Glutamatergic neuron (in vitro differentiated cells): ENCODE results near the gene CLEC4G. TPM values are rescaled to one million over a fixed set of nuclear protein-coding genes. Genes with fewer than 3 reads are reported as not detected.

Experiments
- DNase-seq: peaks from one replicate; pipeline ENCODE4 v3.0.0; 2022
- H3K27ac Mint-ChIP-seq: one replicate; pipeline ENCODE4 v1.8.0; 2020; ENCODE audit warnings: mild to moderate bottlenecking, mixed read lengths, inconsistent platforms; ENCODE audit not compliant: unreplicated experiment
- H3K27me3 Mint-ChIP-seq: one replicate; pipeline ENCODE4 v1.8.0; 2020; ENCODE audit warnings: mild to moderate bottlenecking, moderate library complexity, mixed read lengths, inconsistent platforms; ENCODE audit not compliant: unreplicated experiment
- H3K36me3 Mint-ChIP-seq: one replicate; pipeline ENCODE4 v1.8.0; 2020; ENCODE audit warnings: mild to moderate bottlenecking, mixed read lengths, inconsistent platforms; ENCODE audit not compliant: unreplicated experiment
- H3K4me1 Mint-ChIP-seq: one replicate; pipeline ENCODE4 v1.8.0; 2020; ENCODE audit warnings: mild to moderate bottlenecking, low read depth, mixed read lengths, inconsistent platforms; ENCODE audit not compliant: unreplicated experiment
- H3K4me3 Mint-ChIP-seq: one replicate; pipeline ENCODE4 v1.8.0; 2020; ENCODE audit warnings: mild to moderate bottlenecking, mixed read lengths, inconsistent platforms; ENCODE audit not compliant: unreplicated experiment
- H3K9me3 Mint-ChIP-seq: one replicate; pipeline ENCODE4 v1.8.0; 2020; ENCODE audit warnings: mild to moderate bottlenecking, moderate library complexity, mixed read lengths, inconsistent platforms; ENCODE audit not compliant: unreplicated experiment
- total RNA-seq: library from RNA; stranded (reverse); fragmentation: NEBNext Ultra II Directional; extraction: Animal tissue kit (Norgen Biotek cat#: 25700); gene quantifications from one replicate; pipeline ENCODE4 v1.2.1, GENCODE V29; 2021; ENCODE audit not compliant: unreplicated experiment
- TF ChIP-seq, protein P1 (sequence below): fragments of 200-600 bp; sonication (generic); IDR thresholded peaks from one replicate; pipeline ENCODE4 v1.5.0; 2021; ENCODE audit not compliant: partially characterized antibody, unreplicated experiment

Gene CLEC4G
- total RNA-seq, 1 donor from 2014 or later = 14.8 TPM

DNA sequence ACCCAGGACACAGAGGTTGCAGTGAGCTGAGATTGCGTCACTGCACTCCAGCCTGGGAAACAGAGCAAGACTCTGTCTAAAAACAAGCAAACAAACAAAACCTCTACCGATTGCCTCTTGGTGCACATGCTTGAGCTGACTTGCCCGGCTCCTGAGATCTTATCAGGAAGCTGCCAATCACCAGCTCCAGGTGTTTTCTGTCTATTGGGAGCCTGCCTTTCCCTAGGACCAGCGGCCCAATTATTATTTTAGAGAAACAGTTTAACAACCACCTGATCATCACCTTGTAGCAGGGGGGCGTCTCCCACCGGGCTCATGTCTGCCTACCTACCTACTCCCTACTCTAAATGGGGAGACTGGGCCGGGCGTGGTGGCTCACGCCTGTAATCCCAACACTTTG lies 41.9 kb upstream of the CLEC4G start:
- TF ChIP-seq, protein P1, sequence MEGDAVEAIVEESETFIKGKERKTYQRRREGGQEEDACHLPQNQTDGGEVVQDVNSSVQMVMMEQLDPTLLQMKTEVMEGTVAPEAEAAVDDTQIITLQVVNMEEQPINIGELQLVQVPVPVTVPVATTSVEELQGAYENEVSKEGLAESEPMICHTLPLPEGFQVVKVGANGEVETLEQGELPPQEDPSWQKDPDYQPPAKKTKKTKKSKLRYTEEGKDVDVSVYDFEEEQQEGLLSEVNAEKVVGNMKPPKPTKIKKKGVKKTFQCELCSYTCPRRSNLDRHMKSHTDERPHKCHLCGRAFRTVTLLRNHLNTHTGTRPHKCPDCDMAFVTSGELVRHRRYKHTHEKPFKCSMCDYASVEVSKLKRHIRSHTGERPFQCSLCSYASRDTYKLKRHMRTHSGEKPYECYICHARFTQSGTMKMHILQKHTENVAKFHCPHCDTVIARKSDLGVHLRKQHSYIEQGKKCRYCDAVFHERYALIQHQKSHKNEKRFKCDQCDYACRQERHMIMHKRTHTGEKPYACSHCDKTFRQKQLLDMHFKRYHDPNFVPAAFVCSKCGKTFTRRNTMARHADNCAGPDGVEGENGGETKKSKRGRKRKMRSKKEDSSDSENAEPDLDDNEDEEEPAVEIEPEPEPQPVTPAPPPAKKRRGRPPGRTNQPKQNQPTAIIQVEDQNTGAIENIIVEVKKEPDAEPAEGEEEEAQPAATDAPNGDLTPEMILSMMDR = no peak

DNA sequence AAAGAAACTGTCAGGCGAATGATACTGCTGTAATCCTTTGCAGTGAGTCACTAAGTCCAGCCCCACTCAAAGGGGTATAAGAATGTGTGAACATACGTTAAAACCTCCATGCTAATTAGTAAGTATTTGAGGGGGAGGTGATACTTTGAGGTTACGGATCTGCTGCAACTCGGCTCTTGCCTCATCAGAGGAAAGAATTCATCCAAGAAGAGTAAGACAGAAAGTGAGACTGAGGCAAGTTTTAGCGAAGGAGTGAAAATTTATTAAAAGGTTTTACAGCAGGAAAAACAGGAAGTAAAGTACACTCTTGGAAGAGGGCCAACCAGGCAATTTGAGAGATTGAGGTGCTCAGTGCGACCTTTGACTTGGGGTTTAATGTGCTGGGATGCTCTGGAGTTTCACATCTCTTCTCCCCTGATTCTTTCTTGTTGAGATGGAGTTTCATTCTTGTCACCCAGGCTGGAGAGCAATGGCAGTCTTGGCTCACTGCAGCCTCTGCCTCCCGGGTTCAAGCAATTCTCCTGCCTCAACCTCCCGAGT lies 40.9 kb upstream of the CLEC4G start:
- TF ChIP-seq, protein P1 = no peak
- no peak overlapping the region for H3K27ac Mint-ChIP-seq
- H3K4me1 Mint-ChIP-seq = peaks cover 11% of the 10 kb centered on the region
- peaks cover 4% of the 10 kb centered on the region for H3K27me3 Mint-ChIP-seq
- no peak for DNase-seq
- no peak overlapping the region for H3K4me3 Mint-ChIP-seq
- H3K9me3 Mint-ChIP-seq = peaks cover 10% of the 10 kb centered on the region
- H3K36me3 Mint-ChIP-seq = peaks cover 4% of the 10 kb centered on the region

More for the DNA sequence above, 41.9 kb upstream of the CLEC4G start:
- H3K9me3 Mint-ChIP-seq = peaks cover 8% of the 10 kb centered on the region
- H3K27ac Mint-ChIP-seq = no peak overlapping the region
- H3K27me3 Mint-ChIP-seq = peaks cover 2% of the 10 kb centered on the region
- H3K36me3 Mint-ChIP-seq = peaks cover 4% of the 10 kb centered on the region
- no peak overlapping the region for H3K4me3 Mint-ChIP-seq
- no peak for DNase-seq
- peaks cover 15% of the 10 kb centered on the region for H3K4me1 Mint-ChIP-seq

DNA sequence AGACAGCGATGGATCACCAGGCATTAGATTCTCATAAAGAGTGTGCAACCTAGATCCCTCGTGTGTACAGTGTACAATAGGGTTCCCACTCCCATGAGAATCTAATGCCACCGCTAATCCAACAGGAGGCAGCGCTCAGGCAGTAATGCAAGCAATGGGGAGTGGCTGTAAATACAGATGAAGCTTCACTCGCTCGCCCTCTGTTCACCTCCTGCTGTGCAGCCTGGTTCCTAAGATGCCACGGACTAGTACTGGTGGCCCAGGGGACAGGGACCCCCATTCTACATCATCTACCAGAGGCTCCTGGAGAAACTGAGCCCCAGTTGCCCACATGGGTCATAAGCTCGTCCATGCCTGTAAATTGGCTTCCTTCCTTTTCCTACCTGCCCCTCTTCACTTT lies 39.2 kb upstream of the CLEC4G start:
- DNase-seq = no peak
- Mint-ChIP-seq H3K36me3 (peaks cover 4% of the 10 kb centered on the region), H3K4me3 (no peak overlapping the region), H3K4me1 (peaks cover 8% of the 10 kb centered on the region), H3K27ac (no peak overlapping the region), H3K9me3 (peaks cover 13% of the 10 kb centered on the region), H3K27me3 (peaks cover 7% of the 10 kb centered on the region)
- TF ChIP-seq, protein P1 = no peak

DNA sequence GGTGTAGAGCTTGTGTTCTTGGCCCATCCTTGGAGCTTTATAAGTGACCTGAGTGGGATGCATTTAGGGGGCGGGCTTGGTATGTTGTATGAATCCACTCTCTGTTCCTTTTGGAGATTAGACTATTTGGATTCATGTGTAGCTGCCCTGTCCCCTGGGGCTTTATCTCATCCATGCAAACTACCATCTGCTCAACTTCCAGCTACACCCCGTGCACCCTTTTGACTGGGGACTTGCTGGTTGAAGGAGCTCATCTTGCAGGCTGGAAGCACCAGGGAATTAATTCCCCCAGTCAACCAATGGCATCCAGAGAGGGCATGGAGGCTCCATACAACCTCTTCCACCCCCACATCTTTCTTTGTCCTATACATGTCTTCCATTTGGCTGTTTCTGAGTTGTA lies 37.3 kb upstream of the CLEC4G start:
- Mint-ChIP-seq H3K27me3 (peaks cover 7% of the 10 kb centered on the region), H3K4me3 (no peak overlapping the region), H3K36me3 (no peaks in the 10 kb centered on the region), H3K9me3 (peaks cover 11% of the 10 kb centered on the region), H3K27ac (peak overlapping the region; percentile 24), H3K4me1 (peaks cover 8% of the 10 kb centered on the region)
- DNase-seq = no peak
- TF ChIP-seq, protein P1 = no peak

DNA sequence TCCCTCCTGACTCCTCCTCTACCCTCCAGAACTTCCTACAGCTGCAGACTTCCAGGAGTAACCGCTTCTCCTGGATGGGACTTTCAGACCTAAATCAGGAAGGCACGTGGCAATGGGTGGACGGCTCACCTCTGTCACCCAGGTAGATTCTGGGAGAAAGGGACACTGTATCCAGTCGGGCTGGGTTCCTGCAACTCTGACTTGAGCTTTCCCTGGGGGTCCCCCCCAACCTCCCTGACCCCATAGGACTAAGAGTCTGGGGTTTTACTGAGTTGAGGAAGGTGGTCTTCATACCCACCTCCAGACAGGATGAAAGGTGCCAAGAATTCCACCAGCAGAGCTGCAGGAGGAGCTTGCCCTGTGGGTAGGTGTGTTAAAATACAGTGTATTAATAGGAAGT lies 35.6 kb upstream of the CLEC4G start:
- Mint-ChIP-seq H3K4me3 (no peak overlapping the region), H3K9me3 (peaks cover 12% of the 10 kb centered on the region), H3K4me1 (peaks cover 8% of the 10 kb centered on the region), H3K36me3 (peaks cover 2% of the 10 kb centered on the region), H3K27ac (no peak overlapping the region), H3K27me3 (peaks cover 7% of the 10 kb centered on the region)
- TF ChIP-seq, protein P1 = no peak
- no peak for DNase-seq
